Smooth muscle cell (in vitro differentiated cells): Measurements from ENCODE around the gene WIPI1. TPM values are rescaled to one million over a fixed set of nuclear protein-coding genes. Genes with fewer than 3 reads are reported as not detected.

Experiments used
- DNase-seq: peaks from one replicate; lab custom pipeline; 2025; ENCODE audit not compliant: unreplicated experiment; lab: John Stamatoyannopoulos, UW
- H2AFZ ChIP-seq: fragments of 200-600 bp; sonication (generic); 2 replicates; pipeline ENCODE4 v1.6.0; 2016; ENCODE audit warnings: antibody characterized with exemption, low read depth, mild to moderate bottlenecking
- H3F3A ChIP-seq: fragments of 200-600 bp; sonication (generic); 2 replicates; pipeline ENCODE4 v1.6.0; 2017; ENCODE audit warnings: antibody characterized with exemption, low read depth
- H3K27ac ChIP-seq: fragments of 200-600 bp; sonication (generic); 2 replicates; pipeline ENCODE4 v1.5.1; 2016; ENCODE audit warnings: low read depth, mild to moderate bottlenecking
- H3K27me3 ChIP-seq: fragments of 200-600 bp; sonication (generic); 2 replicates; pipeline ENCODE4 v1.6.1; 2016; ENCODE audit warnings: low read depth, mild to moderate bottlenecking
- H3K36me3 ChIP-seq: fragments of 200-600 bp; sonication (generic); 2 replicates; pipeline ENCODE4 v1.5.1; 2016; ENCODE audit warnings: low read depth
- H3K4me1 ChIP-seq: fragments of 200-600 bp; sonication (generic); 2 replicates; pipeline ENCODE4 v1.5.1; 2016; ENCODE audit warnings: low read depth
- H3K4me2 ChIP-seq: fragments of 200-600 bp; sonication (generic); 2 replicates; pipeline ENCODE4 v1.6.0; 2016; ENCODE audit warnings: mild to moderate bottlenecking
- H3K4me3 ChIP-seq: fragments of 200-600 bp; sonication (generic); 2 replicates; pipeline ENCODE4 v1.5.1; 2016; ENCODE audit warnings: mild to moderate bottlenecking
- H3K79me2 ChIP-seq: fragments of 200-600 bp; sonication (generic); 2 replicates; pipeline ENCODE4 v1.6.0; 2016; ENCODE audit warnings: low read depth, mild to moderate bottlenecking
- H3K9ac ChIP-seq: fragments of 200-600 bp; sonication (generic); 2 replicates; pipeline ENCODE4 v1.6.0; 2016; ENCODE audit warnings: low read depth
- H3K9me3 ChIP-seq: fragments of 200-600 bp; sonication (generic); replicated peaks from 2 replicates; pipeline ENCODE4 v1.5.1; 2016; ENCODE audit warnings: low read depth
- H4K20me1 ChIP-seq: fragments of 200-600 bp; sonication (generic); 2 replicates; pipeline ENCODE4 v1.6.0; 2016; ENCODE audit warnings: low read depth
- WGBS: methylation state at CpG from one replicate; pipeline ENCODE4 v1.1.7; 2016; ENCODE audit warnings: low lambda C conversion rate; 5-methylcytosine and 5-hydroxymethylcytosine counted together
- polyA plus RNA-seq: library from polyadenylated mRNA; unstranded; fragments of >200 nt; fragmentation: Nextera tagmentation; extraction: Ambion mirVana; gene quantifications from 2 replicates; pipeline ENCODE4 v1.2.1, GENCODE V29; 2016
- total RNA-seq: library from RNA; depleted of rRNA; stranded (reverse); fragments of >200 nt; gene quantifications from 2 replicates; pipeline ENCODE4 v1.2.3, GENCODE V29; 2014
- TF ChIP-seq, protein P1 (sequence below): fragments of 200-600 bp; sonication (generic); IDR thresholded peaks from 2 replicates; pipeline ENCODE4 v1.5.1; 2017; ENCODE audit warnings: borderline replicate concordance, mild to moderate bottlenecking, antibody characterized with exemption; ENCODE audit not compliant: insufficient read depth, poor library complexity, severe bottlenecking

WIPI1 gene
- total and polyA plus RNA-seq, 2 experiments from 2014 or later: 188 to 196 TPM

DNA sequence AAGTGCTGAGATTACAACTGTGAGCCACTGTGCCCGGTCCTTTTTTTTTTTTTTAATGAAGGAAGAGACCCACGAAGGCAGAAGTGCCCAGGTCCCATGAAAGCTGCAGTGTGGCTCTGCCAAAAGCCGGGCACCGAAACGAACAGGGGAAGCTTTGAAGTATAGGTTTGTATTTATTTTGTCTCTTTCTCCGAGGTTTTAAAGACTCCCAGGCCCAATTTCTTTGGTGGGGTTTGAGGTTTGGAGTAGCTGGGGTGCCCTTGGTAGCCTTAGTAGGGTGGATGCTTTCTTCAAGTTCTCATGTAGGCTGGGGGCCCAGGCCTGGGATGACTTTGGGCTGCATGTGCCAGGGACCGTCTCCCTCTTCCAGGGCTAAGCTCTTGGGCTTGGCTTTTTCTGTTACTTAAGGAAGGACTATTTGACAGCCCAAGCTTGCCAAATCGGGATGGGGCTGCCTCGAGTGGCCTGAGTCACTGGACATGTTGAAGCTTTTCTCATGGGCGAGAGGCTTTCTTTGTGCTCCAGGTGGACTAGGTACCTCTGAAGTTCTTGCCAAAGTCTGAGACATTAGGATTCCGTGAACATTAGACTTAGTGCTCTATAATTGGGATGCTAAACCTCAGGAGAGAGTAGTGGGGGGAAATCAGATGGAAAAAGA is 66.3 kb downstream of the WIPI1 start:
- Histone ChIP-seq H3K4me1 (no peaks in the 10 kb centered on the region), H3K4me3 (no peak overlapping the region), H3K27me3 (no peaks in the 10 kb centered on the region), H3K79me2 (no peaks in the 10 kb centered on the region), H3K36me3 (no peaks in the 10 kb centered on the region), H2AFZ (no peak overlapping the region), H3K9me3 (no peaks in the 10 kb centered on the region), H3K4me2 (no peak overlapping the region), H4K20me1 (no peaks in the 10 kb centered on the region), H3K9ac (no peak overlapping the region), H3K27ac (no peak overlapping the region), H3F3A (no peaks in the 10 kb centered on the region)
- WGBS: 88% methylated on average over 11 of the region's 11 CpGs
- TF ChIP-seq, protein P1, sequence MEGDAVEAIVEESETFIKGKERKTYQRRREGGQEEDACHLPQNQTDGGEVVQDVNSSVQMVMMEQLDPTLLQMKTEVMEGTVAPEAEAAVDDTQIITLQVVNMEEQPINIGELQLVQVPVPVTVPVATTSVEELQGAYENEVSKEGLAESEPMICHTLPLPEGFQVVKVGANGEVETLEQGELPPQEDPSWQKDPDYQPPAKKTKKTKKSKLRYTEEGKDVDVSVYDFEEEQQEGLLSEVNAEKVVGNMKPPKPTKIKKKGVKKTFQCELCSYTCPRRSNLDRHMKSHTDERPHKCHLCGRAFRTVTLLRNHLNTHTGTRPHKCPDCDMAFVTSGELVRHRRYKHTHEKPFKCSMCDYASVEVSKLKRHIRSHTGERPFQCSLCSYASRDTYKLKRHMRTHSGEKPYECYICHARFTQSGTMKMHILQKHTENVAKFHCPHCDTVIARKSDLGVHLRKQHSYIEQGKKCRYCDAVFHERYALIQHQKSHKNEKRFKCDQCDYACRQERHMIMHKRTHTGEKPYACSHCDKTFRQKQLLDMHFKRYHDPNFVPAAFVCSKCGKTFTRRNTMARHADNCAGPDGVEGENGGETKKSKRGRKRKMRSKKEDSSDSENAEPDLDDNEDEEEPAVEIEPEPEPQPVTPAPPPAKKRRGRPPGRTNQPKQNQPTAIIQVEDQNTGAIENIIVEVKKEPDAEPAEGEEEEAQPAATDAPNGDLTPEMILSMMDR: no peak
- DNase-seq: no peak

DNA sequence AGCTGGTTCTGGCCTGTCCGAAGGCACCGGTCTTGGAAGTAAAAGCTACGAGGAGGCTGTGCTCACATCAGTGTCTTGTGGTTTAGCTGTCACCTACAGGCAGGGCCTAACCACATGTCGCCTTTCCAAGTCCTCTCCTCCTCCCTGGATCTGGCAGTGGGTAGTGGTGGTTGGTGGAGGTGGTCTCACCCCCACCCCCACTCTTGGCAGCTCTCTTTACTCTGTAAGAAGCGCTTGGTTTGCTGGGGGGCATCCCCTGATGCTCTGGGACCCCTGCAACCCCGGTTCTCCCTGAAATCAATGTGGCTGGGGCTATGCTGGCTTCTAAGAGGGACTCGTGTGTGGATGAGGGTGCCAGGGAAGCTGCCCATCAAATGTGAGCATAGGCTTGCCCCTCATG is 68.3 kb downstream of the WIPI1 start:
- Histone ChIP-seq H3K4me2 (no peak overlapping the region), H3K9me3 (no peaks in the 10 kb centered on the region), H3F3A (peaks cover 6% of the 10 kb centered on the region), H4K20me1 (no peaks in the 10 kb centered on the region), H3K27me3 (no peaks in the 10 kb centered on the region), H2AFZ (no peak overlapping the region), H3K27ac (no peak overlapping the region), H3K9ac (no peak overlapping the region), H3K79me2 (no peaks in the 10 kb centered on the region), H3K4me3 (no peak overlapping the region), H3K36me3 (no peaks in the 10 kb centered on the region), H3K4me1 (no peaks in the 10 kb centered on the region)
- WGBS: 78% methylated on average over 7 of the region's 7 CpGs
- no peak for DNase-seq
- TF ChIP-seq, protein P1: no peak

DNA sequence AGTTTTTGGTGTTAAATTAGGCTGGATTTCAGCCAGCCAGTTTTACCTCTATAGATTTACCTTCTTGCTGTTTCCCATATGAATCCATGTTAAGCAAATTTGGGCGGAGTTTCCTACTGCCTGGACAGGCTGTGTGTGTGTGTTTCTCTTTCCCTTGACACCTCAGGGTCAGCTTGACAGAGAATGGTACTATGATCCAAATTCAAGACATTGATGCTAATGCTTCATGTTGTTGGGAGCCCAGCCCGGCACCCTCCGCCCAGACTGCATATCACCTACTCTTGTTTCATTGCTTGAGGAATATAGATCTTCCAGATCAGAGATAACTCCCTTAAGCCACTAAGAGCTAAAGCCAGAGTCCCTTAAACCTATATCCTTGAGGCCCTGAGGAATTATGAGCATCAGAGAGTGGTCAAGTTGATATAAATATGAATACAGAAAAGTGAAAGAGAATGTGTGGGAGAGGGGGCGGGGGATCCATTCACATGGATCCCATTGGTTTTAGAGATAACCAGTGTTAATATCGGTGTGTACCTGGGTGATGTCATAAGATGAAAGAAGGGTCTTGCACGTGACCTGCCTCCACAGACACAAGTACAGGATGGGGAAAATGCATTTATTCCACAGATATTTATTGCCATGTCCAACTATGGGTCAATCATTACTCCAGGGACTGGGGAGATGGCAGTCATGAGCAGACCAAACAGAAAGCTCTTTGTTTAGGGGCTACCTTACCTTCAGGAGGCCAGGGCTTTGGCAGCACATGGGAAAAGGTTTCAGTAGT is 69.7 kb downstream of the WIPI1 start:
- TF ChIP-seq, protein P1: no peak
- 95% methylated on average over 6 of the region's 6 CpGs for WGBS
- H2AFZ ChIP-seq: no peak overlapping the region
- no peak overlapping the region for H3K4me2 ChIP-seq
- DNase-seq: no peak
- H3K4me3 ChIP-seq: no peak overlapping the region
- H3K4me1 ChIP-seq: no peaks in the 10 kb centered on the region
- H3F3A ChIP-seq: peaks cover 14% of the 10 kb centered on the region
- no peaks in the 10 kb centered on the region for H3K36me3 ChIP-seq
- H3K27me3 ChIP-seq: no peaks in the 10 kb centered on the region
- H3K27ac ChIP-seq: no peak overlapping the region
- no peaks in the 10 kb centered on the region for H3K9me3 ChIP-seq
- H4K20me1 ChIP-seq: no peaks in the 10 kb centered on the region
- H3K9ac ChIP-seq: no peak overlapping the region
- no peaks in the 10 kb centered on the region for H3K79me2 ChIP-seq
